GM20000 (cell line): ENCODE results near the gene TTC21B.

Experiments
- DNase-seq: peaks from one replicate; pipeline ENCODE4 v3.0.0; 2012; ENCODE audit warnings: low spot score
- TF ChIP-seq, protein P1 (sequence below): IDR thresholded peaks from 2 replicates; pipeline ENCODE4 v1.5.1; 2012; ENCODE audit warnings: mild to moderate bottlenecking, control low read depth; ENCODE audit errors: extremely low read depth, missing control alignments

Gene TTC21B

DNA sequence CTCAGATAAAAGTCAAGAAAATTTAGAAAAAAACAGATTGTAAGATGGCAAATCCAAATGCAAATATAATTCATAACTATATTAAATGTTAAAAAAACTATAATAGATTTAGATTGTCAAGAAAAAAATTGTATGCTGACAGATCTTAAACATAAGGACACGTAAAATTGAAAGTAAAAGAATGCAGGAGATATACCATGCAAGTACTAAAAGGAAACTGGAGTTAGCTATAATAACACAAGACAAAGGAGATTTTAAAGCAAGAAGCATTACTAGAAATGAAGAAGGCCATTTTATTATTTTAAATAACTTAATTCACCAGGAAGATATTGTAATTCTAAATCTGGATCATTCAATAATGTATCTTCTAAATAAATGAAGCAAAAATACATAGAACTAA is 48.3 kb downstream of the TTC21B start:
- TF ChIP-seq, protein P1, sequence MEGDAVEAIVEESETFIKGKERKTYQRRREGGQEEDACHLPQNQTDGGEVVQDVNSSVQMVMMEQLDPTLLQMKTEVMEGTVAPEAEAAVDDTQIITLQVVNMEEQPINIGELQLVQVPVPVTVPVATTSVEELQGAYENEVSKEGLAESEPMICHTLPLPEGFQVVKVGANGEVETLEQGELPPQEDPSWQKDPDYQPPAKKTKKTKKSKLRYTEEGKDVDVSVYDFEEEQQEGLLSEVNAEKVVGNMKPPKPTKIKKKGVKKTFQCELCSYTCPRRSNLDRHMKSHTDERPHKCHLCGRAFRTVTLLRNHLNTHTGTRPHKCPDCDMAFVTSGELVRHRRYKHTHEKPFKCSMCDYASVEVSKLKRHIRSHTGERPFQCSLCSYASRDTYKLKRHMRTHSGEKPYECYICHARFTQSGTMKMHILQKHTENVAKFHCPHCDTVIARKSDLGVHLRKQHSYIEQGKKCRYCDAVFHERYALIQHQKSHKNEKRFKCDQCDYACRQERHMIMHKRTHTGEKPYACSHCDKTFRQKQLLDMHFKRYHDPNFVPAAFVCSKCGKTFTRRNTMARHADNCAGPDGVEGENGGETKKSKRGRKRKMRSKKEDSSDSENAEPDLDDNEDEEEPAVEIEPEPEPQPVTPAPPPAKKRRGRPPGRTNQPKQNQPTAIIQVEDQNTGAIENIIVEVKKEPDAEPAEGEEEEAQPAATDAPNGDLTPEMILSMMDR = no peak
- DNase-seq = no peak

DNA sequence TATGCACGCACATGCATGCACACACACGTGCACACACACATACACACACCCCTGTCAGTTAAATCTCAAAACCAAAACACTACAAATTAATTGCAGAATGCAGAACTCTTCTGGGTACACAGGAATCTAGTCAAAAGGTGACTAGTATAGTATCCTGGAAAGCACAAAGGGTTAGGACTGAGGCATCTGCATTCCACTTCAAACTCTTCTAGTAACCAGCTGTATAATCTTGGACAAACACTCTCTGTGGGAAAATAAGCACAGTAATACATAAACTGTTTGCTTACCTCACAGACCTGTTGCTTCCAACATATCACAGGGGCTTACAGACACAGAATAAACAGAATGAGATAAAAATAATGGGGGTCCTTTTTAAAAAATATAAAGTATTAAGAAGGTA is 49.1 kb downstream of the TTC21B start:
- no peak for DNase-seq
- TF ChIP-seq, protein P1 = no peak

DNA sequence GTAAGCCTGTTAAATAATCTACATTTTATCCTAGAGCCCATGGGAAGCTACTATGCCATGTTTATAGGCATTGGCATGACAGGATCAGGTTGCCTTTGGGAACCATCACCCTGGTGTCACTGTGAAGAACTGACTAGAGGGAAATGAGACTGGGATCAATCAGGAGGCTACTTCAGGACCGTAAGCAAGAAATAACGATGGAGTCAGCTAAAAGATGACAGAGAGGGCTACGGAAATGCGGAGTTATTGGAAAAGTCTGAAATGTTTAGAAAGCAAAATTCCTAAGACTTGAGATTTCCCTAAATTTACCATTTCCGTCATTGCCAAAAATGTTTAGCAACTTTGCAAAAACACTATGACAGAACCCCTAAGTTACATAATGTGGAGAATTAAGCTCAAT is 50.2 kb downstream of the TTC21B start:
- TF ChIP-seq, protein P1 = no peak
- no peak for DNase-seq

DNA sequence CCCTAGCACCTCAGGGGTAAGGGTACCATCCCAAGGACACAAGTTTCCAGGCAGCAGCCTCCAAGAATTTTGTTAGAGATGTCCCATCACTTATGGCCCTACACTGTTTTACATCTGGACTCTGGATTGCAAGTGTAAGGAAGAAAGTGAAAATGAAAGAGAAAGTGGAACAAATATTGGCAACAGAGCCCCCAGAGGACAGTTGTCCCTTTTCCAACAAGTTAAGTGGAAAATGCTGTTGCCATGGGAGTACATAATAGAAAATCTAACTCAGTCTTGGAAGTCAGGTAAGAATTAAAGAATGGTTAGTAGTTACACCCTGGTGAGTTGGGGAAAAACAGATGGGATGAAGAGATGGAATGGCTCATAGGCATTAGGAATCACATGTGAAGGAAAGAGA is 50.6 kb downstream of the TTC21B start:
- TF ChIP-seq, protein P1 = no peak

DNA sequence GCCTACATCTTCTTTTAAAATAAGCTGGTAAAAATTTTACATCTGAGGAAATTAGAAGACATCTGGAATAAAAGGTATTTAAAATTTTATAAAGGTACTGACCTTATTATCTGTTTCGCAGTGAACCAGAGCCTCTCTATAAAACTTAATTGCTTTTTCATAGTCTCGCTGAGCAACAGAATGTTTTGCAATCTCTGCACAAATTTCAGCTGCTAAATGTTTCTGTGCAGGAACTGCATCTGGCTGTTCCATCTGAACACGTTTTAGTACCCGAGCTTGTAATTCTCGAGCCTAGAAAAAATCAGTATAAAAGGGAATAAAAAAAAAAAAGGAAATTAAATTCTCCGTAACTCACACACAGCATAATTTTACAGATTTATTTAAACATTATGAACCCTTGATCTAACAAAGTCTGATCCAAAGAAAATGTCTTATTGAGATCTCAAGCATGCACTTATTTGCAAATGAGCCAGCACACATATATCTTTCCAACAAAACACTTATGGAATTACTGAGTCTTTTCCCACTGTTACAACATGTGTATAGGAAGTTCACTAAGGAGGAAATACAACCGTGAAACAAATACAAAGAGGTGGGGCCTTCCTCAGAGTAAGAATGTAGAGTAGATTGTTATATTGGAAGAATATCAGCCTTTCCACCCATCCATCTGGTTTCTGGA is 51.8 kb downstream of the TTC21B start:
- no peak for DNase-seq

More for the DNA sequence above, 50.6 kb downstream of the TTC21B start:
- DNase-seq = peak; percentile 4

DNA sequence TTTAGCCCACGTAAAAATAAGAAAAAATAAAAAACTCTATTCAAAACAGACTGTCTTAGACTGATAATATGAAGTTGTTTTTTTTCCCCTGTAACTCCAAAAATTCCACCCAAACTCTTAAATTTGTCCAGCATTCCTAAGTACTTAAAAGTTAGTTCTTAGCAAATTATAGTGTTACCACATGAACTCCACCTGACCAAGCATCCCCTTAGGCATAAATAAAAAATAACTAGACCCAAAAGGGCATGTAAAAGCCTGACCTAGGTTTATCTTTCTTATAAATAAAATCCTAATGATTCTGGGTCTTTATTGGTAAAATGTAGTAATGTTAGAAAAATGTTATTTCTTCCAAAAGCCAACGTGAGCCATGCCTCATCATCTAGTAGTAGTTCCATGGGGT is 54.3 kb downstream of the TTC21B start:
- DNase-seq = no peak
- TF ChIP-seq, protein P1 = no peak

More for the DNA sequence above, 51.8 kb downstream of the TTC21B start:
- TF ChIP-seq, protein P1 = no peak

DNA sequence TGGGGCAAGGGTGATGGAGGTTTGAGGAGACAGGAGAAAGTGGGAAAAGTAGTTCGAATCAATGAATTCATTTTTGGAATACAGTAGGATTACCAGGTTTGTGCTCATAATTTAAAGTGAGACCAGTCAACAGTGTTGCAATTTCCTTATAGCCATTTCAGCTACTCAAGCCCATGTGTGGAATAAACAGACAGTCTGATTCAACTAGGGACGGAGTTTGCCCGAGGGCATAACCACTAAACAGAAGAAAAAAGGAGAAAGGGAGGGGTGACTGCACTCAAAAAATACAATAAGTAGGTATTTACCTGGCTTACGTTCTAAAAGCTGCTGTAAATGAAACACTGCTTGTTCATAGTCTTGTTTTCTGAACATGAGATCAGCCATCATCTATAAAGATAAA is 55.2 kb downstream of the TTC21B start:
- TF ChIP-seq, protein P1 = no peak
- DNase-seq = no peak
